NT2/D1 (cell line): ENCODE results near the gene HRK.

Source experiments
- SUZ12 ChIP-seq: IDR thresholded peaks from 2 replicates; pipeline ENCODE4 v1.6.1; 2011; ENCODE audit not compliant: insufficient read length, insufficient read depth; ENCODE audit errors: extremely low read depth
- ZNF274 ChIP-seq: IDR thresholded peaks from 2 replicates; pipeline ENCODE4 v1.6.1; 2011; ENCODE audit warnings: mild to moderate bottlenecking, low read depth, low read length

- TF ChIP-seq ZNF274, result no peak
- TF ChIP-seq SUZ12, result no peak
Observed at GRCh38 chr12:116852303-116852702, 28.9 kb downstream of the HRK start.
